Measurements from ENCODE around the gene ELN. TPM values are rescaled to one million over a fixed set of nuclear protein-coding genes. Genes with fewer than 3 reads are reported as not detected.

The ELN gene
- total RNA-seq, 4 donors from 2014 or later = 4.1 to 427 (median 92.4) TPM

GRCh38 chr7:74069790-74070618 lies 42.0 kb downstream of the ELN start:
- Histone ChIP-seq H3K36me3 (no peaks in the 10 kb centered on the region), H3K9me3 (no peaks in the 10 kb centered on the region), H3K27me3 (no peaks in the 10 kb centered on the region), H3K4me1 (no peaks in the 10 kb centered on the region), H3K4me3 (no peak overlapping the region), H3K27ac (no peak overlapping the region)
- TF ChIP-seq CTCF (IDR thresholded peaks at IDR 0.05) = no peak
- no peak for TF ChIP-seq POLR2A (IDR thresholded peaks at IDR 0.05)
- intact Hi-C loops (cut with DNase I; ENCODE audit: low total_unique reads) = no loop called here
- DNase-seq = no peak

GRCh38 chr7:74070619-74070921 lies 42.6 kb downstream of the ELN start:
- no peaks in the 10 kb centered on the region for H3K36me3 ChIP-seq
- DNase-seq = no peak
- H3K9me3 ChIP-seq = no peaks in the 10 kb centered on the region
- H3K4me1 ChIP-seq = no peaks in the 10 kb centered on the region
- H3K27me3 ChIP-seq = no peaks in the 10 kb centered on the region
- no peak for TF ChIP-seq CTCF (IDR thresholded peaks at IDR 0.05)
- no peak for TF ChIP-seq POLR2A (IDR thresholded peaks at IDR 0.05)
- H3K27ac ChIP-seq = no peak overlapping the region
- H3K4me3 ChIP-seq = no peak overlapping the region
- intact Hi-C loops (cut with DNase I; ENCODE audit: low total_unique reads) = no loop called here

DNA sequence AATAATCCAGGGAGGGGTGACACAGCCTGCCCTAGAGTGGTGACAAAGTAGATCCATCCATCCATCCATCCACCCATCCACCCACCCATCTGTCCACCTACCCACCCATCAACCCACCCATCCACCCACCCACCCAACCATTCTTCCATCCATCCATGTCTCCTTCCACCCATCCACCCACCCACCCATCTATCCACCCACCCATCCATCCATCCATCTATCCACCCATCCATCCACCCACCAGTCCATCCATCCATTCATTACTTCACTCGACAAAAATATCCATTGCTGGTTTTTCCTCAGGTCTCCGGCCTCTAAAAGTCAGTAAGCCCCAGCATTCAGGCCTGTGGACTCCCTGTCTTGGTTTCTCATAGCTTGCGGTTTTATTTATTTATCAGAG lies 43.1 kb downstream of the ELN start:
- H3K9me3 ChIP-seq = no peaks in the 10 kb centered on the region
- intact Hi-C loops (cut with DNase I; ENCODE audit: low total_unique reads) = no loop called here
- H3K27me3 ChIP-seq = no peaks in the 10 kb centered on the region
- H3K4me1 ChIP-seq = no peaks in the 10 kb centered on the region
- no peak for DNase-seq
- no peak overlapping the region for H3K27ac ChIP-seq
- H3K4me3 ChIP-seq = no peak overlapping the region
- TF ChIP-seq CTCF (IDR thresholded peaks at IDR 0.05) (no peak), POLR2A (IDR thresholded peaks at IDR 0.05) (no peak)
- H3K36me3 ChIP-seq = no peaks in the 10 kb centered on the region

DNA sequence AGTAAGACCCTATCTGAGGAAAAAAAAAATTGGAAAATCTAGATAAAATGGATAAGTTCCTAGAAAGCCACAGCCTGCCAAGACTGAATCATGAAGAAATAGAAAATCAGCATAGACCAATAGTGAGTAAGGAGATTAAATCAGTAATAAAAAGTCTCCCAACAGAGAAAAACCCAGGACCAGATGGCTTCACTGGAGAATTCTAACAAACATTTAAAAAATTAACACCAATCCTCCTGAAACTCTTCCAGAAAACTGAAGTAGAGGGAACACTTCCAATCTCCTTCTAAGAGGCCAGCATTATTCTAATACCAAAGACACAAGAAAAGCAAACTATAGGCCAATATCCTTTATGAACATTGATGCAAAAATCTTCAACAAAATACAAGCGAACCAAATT lies 46.8 kb downstream of the ELN start:
- Histone ChIP-seq H3K4me1 (no peaks in the 10 kb centered on the region), H3K9me3 (no peaks in the 10 kb centered on the region), H3K36me3 (no peaks in the 10 kb centered on the region), H3K27ac (no peak overlapping the region), H3K27me3 (no peaks in the 10 kb centered on the region), H3K4me3 (no peak overlapping the region)
- TF ChIP-seq POLR2A (IDR thresholded peaks at IDR 0.05) = no peak
- TF ChIP-seq CTCF (IDR thresholded peaks at IDR 0.05) = no peak
- intact Hi-C loops (cut with DNase I; ENCODE audit: low total_unique reads) = no loop called here
- DNase-seq = no peak

DNA sequence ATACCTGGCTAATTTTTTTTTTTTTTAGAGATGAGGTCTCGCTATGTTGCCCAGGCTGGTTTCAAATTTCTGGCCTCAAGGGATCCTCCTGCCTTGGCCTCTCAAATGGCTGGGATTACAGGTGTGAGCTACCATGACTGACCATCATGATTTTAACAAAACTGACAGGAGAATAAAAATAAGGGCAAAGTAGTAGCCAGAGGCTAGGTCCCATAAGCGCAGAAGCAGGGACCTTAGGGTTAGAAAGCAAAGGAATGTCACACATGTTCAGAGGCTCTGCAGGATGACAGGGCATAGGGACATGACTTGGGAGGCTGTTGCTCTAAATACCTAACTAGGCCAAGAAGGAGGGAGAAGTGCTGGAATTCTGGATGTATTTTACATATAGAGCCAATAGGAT lies 50.5 kb downstream of the ELN start:
- no peak overlapping the region for H3K4me3 ChIP-seq
- peak overlapping the region in 1 of 2 donors; percentile 27 for H3K27ac ChIP-seq
- H3K9me3 ChIP-seq = no peaks in the 10 kb centered on the region
- TF ChIP-seq POLR2A (IDR thresholded peaks at IDR 0.05) = no peak
- TF ChIP-seq CTCF (IDR thresholded peaks at IDR 0.05) = no peak
- H3K36me3 ChIP-seq = no peaks in the 10 kb centered on the region
- intact Hi-C loops (cut with DNase I; ENCODE audit: low total_unique reads) = no loop called here
- DNase-seq = no peak
- H3K27me3 ChIP-seq = no peaks in the 10 kb centered on the region
- H3K4me1 ChIP-seq = peaks cover 0 to 4% of the 10 kb centered on the region in 2 donors
